GM18870 (cell line): ENCODE measurements around the gene C15orf62.

Experiments used
- ATAC-seq: cut with Tn5 transposase; IDR thresholded peaks from one replicate; pipeline ENCODE4 v1.9.1; 2021; ENCODE audit warnings: moderate library complexity; ENCODE audit not compliant: unreplicated experiment

Gene C15orf62

GRCh38 chr15:40775740-40776536 is 6.2 kb downstream of the C15orf62 start:
- ATAC-seq: no peak

DNA sequence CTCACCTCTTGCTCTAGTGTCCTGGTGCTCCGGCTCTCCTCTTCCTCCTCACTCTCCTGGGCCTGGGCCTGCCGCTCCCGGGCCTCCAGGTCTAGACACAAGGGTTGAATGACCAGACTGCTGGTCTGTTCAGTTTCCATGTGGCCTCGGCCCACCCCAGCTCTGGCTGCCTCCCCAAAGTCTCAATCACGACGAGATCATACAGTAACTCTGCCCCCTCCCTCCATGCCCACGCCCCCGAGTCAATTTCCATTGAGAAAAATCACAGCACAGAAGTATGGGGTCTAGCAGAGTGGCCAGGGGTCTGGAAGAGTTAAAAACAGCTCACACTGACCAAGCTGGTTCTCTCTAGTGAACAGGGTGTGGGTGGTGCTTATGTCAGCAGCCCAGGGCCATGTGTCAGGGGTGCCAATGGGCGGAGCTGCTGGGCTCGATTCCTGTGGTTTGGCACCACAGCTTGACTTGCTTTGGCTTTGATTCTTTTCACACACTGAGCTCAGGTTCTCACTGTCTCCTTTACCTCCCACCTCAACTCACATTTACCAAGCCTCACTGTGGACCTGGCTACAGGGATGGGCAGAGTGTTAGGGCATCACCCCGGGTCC is 6.9 kb downstream of the C15orf62 start:
- no peak for ATAC-seq

DNA sequence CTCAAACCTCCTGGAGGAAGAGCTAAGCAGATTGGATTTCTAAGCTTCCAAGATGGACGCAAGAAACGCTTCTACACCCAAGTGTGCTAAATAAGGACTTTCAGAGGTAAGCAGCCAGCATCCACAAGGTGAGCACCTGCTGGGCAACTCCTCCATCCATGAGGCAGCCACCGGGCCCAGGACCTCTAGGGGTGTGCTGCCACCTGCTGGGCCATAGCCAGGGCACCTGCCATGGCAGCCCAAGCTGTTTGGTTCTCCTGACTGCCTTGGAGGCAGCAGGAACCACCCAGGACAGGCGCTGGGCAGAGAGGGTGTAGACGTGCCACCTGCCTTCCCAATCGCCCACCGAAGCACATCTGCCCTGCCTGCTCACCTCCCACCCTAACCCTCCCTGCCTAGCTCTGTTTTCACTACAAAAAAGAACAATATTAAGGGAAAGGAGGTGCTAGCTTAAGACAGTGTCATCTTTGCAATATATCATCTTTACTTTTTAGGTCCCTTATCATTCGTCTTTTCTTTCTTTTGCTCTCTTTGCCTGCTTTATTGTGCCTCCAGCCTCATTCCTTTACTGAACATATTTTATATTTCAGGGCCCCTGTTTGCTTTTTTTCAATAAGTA is 12.9 kb downstream of the C15orf62 start:
- ATAC-seq: no peak

DNA sequence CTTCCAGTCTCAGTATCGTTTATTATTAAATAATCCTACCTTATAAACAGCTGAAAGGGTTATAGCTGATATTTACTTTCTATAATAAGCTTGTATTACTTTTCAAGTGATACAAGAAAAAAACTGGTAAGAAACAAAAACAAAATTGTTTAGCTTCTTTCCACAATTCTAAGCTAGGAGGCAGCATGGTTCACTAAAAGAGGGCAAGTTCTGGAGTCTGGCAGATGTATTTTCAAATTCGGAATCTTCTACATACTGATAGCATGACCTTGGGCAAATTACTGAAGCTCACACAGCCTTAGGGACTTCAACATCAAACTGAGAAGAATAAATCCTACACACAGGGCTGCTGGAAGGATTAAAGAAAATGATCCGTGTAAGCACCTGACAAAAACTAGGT is 15.4 kb downstream of the C15orf62 start:
- no peak for ATAC-seq

- no peak for ATAC-seq
Observed at GRCh38 chr15:40785814-40786213, 16.0 kb downstream of the C15orf62 start.

DNA sequence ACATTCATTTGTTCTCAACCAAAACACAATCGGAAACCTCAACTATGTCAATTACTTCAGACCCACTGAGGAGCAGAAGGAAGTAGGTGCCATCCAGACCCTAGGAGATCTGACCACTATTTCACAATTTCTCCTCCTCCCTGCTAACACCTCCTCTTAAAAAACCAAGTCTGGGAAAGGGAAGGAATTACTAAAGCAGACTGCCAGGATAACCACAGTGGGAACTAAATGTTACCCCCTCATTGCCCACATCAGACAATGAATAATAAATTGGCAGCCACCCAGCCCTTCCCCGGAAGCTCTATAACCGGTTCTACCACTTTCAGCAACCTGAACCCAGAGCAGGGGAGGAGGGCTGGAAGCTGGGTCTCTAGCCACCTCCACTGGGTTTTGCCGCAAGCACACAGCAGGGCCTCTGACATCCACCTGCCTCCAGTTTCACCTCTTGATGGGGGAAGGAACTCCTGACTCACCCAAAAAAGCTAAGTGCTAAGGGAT is 17.6 kb downstream of the C15orf62 start:
- no peak for ATAC-seq

- ATAC-seq: no peak
Observed at GRCh38 chr15:40787991-40788390, 18.2 kb downstream of the C15orf62 start.

DNA sequence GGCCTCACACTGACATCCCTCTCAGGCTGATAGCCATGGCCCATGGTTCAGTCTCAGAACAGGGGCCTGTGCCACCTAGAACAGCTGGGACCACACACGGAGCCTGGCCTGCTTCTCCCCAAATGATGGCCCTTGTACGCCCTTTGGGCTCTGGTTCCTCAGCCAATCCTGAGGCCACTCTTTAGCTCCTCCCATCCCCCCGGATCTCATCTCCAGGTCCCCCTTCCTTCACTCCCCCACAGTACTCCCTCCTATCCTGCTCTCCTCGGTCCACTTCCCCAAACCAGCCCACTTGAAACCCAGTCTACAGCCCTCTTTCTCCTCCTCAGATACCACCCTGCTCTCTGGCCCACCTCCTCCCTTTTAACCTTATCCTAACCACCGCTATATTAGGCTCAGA is 19.3 kb downstream of the C15orf62 start:
- no peak for ATAC-seq

- ATAC-seq: no peak
Observed at GRCh38 chr15:40789999-40790398, 20.2 kb downstream of the C15orf62 start.

GRCh38 chr15:40790718-40791117 is 20.9 kb downstream of the C15orf62 start:
- ATAC-seq: no peak

DNA sequence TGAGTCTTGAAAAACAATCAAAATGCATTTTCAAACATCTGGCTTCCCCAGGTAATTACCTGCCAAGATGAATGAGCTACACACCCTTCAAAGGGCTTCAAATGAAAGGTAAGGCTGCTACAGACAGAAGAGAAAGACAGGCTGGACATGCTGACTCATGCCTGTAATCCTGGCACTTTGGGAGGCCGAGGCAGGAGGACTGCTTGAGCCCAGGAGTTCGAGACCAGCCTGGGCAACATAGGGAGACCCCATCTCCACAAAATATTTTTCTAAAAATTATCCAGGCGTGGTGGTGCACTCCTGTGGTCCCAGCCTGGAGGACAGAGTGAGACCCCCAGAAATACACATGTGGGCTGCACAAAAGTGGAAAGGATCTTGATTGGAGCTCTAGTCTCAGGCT is 22.6 kb downstream of the C15orf62 start:
- no peak for ATAC-seq

- no peak for ATAC-seq
Observed at GRCh38 chr15:40793216-40793989, 23.6 kb downstream of the C15orf62 start.

DNA sequence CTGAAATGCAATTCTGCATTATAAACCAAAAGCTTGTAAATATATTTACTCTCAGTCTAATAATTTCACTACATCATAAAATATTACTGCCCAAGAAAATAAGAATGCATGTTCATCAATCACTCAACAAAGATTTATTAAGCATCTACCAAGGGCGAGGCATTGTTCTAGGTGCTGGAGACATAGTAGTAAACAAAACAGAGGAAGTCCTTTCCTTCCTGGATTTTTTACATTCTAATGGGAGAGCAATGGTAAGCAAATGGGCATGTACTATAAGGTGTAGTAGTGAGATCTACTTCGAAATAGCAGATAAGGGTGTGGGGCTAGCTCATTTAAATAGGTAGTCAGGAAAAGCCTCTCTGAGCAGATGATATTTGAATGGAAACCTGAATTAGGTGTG is 26.3 kb downstream of the C15orf62 start:
- no peak for ATAC-seq

DNA sequence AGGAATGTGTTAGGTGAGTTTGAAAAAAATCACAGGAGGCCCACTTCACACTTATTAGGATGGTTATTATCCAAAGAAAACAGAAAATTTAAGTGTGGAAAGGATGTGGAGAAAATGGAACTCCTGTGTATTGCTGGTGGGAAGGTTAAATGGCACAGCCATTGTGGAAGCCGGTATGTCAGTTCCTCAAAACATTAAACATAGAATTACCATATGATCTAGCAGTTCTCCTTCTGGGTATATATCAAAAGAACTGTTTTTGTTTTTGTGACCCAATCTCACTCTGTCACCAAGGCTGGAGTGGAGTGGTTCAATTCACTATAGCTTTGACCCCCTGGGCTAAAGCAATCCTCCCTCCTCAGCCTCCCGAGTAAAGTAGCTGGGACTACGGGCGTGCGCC is 26.7 kb downstream of the C15orf62 start:
- no peak for ATAC-seq

DNA sequence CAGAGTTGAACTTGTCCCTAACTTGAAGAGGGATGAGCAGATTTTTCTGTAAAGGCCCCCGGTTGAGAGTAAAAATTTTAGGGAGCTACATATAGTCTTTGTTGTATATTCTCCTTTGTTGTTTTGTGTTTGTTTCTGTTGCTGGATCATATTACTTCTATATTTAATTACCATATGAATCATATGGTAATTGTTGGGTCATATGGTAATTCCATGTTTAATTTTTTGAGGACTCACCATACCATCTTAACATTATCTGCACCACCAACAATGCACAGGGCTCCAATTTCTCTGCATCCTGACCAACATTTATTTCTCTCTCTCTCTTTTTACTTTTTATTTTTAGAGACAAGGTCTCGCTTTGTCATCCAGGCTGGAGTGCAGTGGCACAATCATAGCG is 29.7 kb downstream of the C15orf62 start:
- no peak for ATAC-seq

- ATAC-seq: no peak
Observed at GRCh38 chr15:40803076-40803475, 33.3 kb downstream of the C15orf62 start.

- no peak for ATAC-seq
Observed at GRCh38 chr15:40803688-40804087, 33.9 kb downstream of the C15orf62 start.

GRCh38 chr15:40806672-40807027 is 36.9 kb downstream of the C15orf62 start:
- ATAC-seq: no peak

GRCh38 chr15:40807028-40807887 is 37.5 kb downstream of the C15orf62 start, which contains the start of the genes DNAJC17 and ZFYVE19:
Gene DNAJC17, minus strand, starts transcription at chr15:40807473. Its CDS starts 27 bp downstream, at chr15:40807446.
Gene ZFYVE19, plus strand, starts transcription at chr15:40807089. Its CDS starts 501 bp downstream, at chr15:40807590.
- peak; percentile 94 for ATAC-seq

- ATAC-seq: no peak
Observed at GRCh38 chr15:40807888-40808461, 38.2 kb downstream of the C15orf62 start.
